Mesenchymal stem cell (in vitro differentiated cells and primary cell): Measurements from ENCODE around the gene C19orf25.

Source experiments
- DNase-seq: peaks from one replicate; pipeline ENCODE4 v3.0.0-alpha.2; 2013
- H2AFZ ChIP-seq: one replicate; pipeline ENCODE4 v1.6.1; 2013; ENCODE audit warnings: low read depth, mild to moderate bottlenecking, control low read depth, inconsistent platforms, low read length, moderate library complexity
- H2AK5ac ChIP-seq: 2 replicates; pipeline ENCODE4 v1.6.1; 2013; ENCODE audit warnings: low read length, moderate library complexity, mild to moderate bottlenecking, inconsistent platforms; ENCODE audit not compliant: severe bottlenecking
- H2BK120ac ChIP-seq: one replicate; pipeline ENCODE4 v1.6.1; 2013; ENCODE audit warnings: low read depth, mild to moderate bottlenecking, inconsistent platforms, low read length, moderate library complexity
- H2BK12ac ChIP-seq, 2 experiments: one replicate each; pipeline ENCODE4 v1.6.1; 2013; ENCODE audit warnings: inconsistent platforms in 2 of 2, low read length in 2 of 2, mild to moderate bottlenecking in 2 of 2, moderate library complexity in 2 of 2, control low read depth in 1 of 2
- H2BK15ac ChIP-seq: one replicate; pipeline ENCODE4 v1.6.1; 2013; ENCODE audit warnings: mild to moderate bottlenecking, low read depth, inconsistent platforms; ENCODE audit not compliant: poor library complexity, severe bottlenecking
- H2BK5ac ChIP-seq: 2 replicates; pipeline ENCODE4 v1.6.1; 2013; ENCODE audit warnings: low read depth, mild to moderate bottlenecking, low read length, control low read depth, inconsistent platforms; ENCODE audit not compliant: poor library complexity, severe bottlenecking
- H3K14ac ChIP-seq, 2 experiments: one replicate each; pipeline ENCODE4 v1.6.1; 2013; ENCODE audit warnings: inconsistent platforms in 2 of 2, low read length in 2 of 2, control low read depth in 1 of 2, mild to moderate bottlenecking in 1 of 2, moderate library complexity in 1 of 2
- H3K18ac ChIP-seq, 2 experiments: one replicate each; pipeline ENCODE4 v1.6.1; 2013; ENCODE audit warnings: inconsistent platforms in 2 of 2, low read length in 2 of 2, control low read depth in 1 of 2, low read depth in 1 of 2, mild to moderate bottlenecking in 1 of 2
- H3K23ac ChIP-seq, 2 experiments: one replicate each; pipeline ENCODE4 v1.6.1; 2013; ENCODE audit warnings: inconsistent platforms in 2 of 2, low read length in 2 of 2, mild to moderate bottlenecking in 2 of 2, moderate library complexity in 2 of 2, control low read depth in 1 of 2
- H3K27ac ChIP-seq: 2 replicates; pipeline ENCODE4 v1.5.1; 2013; ENCODE audit warnings: mild to moderate bottlenecking, moderate library complexity, low read length, control low read depth, inconsistent platforms; ENCODE audit not compliant: poor library complexity, severe bottlenecking
- H3K27me3 ChIP-seq, 2 experiments: 2 replicates each; pipeline versions ENCODE4 v1.6.1 to v1.7.0; 2013; ENCODE audit warnings: low read length in 2 of 2, mild to moderate bottlenecking in 2 of 2, moderate library complexity in 2 of 2, control low read depth in 1 of 2, inconsistent platforms in 1 of 2; ENCODE audit not compliant: control insufficient read depth in 1 of 2, insufficient read depth in 1 of 2
- H3K36me3 ChIP-seq, 2 experiments: 2 replicates each; pipeline versions ENCODE4 v1.6.1 to v1.7.0; 2013; ENCODE audit warnings: low read length in 2 of 2, control low read depth in 1 of 2, inconsistent platforms in 1 of 2, low read depth in 1 of 2, mild to moderate bottlenecking in 1 of 2; ENCODE audit not compliant: insufficient read depth in 2 of 2, control insufficient read depth in 1 of 2
- H3K4ac ChIP-seq, 2 experiments: one replicate each; pipeline ENCODE4 v1.6.1; 2013; ENCODE audit warnings: inconsistent platforms in 2 of 2, low read length in 2 of 2, mild to moderate bottlenecking in 2 of 2, moderate library complexity in 2 of 2, control low read depth in 1 of 2, low read depth in 1 of 2
- H3K4me1 ChIP-seq: 2 replicates; pipeline ENCODE4 v1.6.1; 2013; ENCODE audit warnings: low read depth, low read length, control low read depth; ENCODE audit not compliant: control insufficient read depth, insufficient read depth
- H3K4me2 ChIP-seq: 2 replicates; pipeline ENCODE4 v1.6.1; 2013; ENCODE audit warnings: low read length, mild to moderate bottlenecking, inconsistent platforms; ENCODE audit not compliant: poor library complexity, severe bottlenecking
- H3K4me3 ChIP-seq, 2 experiments: 2 replicates each; pipeline versions ENCODE4 v1.5.1 to v1.7.0; 2013; ENCODE audit warnings: low read length in 2 of 2, mild to moderate bottlenecking in 2 of 2, control low read depth in 1 of 2, low read depth in 1 of 2; ENCODE audit not compliant: insufficient read depth in 1 of 2
- H3K79me1 ChIP-seq: replicated peaks from 2 replicates; pipeline ENCODE4 v1.6.1; 2013; ENCODE audit warnings: mild to moderate bottlenecking, control low read depth, low read length, inconsistent platforms; ENCODE audit not compliant: poor library complexity, severe bottlenecking
- H3K9ac ChIP-seq: 2 replicates; pipeline ENCODE4 v1.7.0; 2013; ENCODE audit warnings: mild to moderate bottlenecking, low read length, moderate library complexity
- H3K9me3 ChIP-seq: 2 replicates; pipeline ENCODE4 v1.7.0; 2013; ENCODE audit warnings: mild to moderate bottlenecking, low read length; ENCODE audit not compliant: control insufficient read depth
- H4K8ac ChIP-seq: one replicate; pipeline ENCODE4 v1.6.1; 2013; ENCODE audit warnings: inconsistent platforms, mild to moderate bottlenecking, low read length, moderate library complexity
- H4K91ac ChIP-seq: one replicate; pipeline ENCODE4 v1.6.1; 2013; ENCODE audit warnings: mild to moderate bottlenecking, low read length, inconsistent platforms
- WGBS: methylation state at CpG from one replicate; pipeline ENCODE4 v1.1.7; 2013; ENCODE audit warnings: mixed read lengths; 5-methylcytosine and 5-hydroxymethylcytosine counted together

C19orf25 gene

DNA sequence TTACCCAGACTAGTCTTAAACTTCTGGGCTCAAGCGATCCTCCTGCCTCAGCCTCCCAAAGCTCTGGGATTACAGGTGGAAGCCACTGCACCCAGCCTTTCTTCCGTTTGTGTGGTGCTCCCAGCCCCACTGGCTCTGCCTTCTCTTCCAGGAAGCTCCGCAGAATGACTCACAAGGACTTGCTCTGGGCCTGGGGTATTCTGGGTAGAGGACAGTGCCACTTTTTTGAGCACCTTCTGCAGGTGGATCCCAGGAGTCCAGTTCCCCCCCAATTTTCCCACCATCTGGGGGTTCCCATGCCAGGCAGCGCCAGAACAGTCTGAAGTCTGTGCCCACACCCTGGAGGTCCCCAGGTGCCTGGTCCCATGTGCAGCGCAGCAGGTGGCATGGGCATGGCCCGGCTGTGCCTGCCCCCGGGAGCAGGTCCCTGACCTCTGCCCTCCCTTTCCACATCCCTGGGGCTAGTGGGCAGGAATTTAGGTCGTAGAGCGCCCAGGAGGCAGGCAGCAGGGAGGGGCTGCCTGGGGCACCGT, 13.5 kb upstream of the C19orf25 start:
- Histone ChIP-seq H2BK120ac (no peak overlapping the region), H3K79me1 (peaks cover 5% of the 10 kb centered on the region)

DNA sequence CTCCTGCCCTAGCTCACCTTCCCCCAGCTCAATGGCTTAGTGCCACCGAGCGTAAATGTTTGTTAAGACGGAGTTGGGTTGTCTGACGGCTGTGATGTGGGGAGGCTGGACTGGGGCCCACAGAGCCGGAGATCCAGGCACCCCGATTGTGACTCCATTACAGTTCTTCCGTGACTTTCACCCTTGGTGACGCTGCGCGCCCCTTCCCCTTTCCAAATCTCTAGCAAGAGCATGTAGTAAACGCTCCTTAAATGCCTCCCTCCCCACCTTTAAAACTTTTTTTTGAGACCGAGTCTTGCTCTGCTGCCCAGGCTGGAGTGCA, 12.8 kb upstream of the C19orf25 start:
- Histone ChIP-seq H3K36me3 (peaks cover 0 to 8% of the 10 kb centered on the region in 2 experiments), H3K4me1 (peaks cover 19% of the 10 kb centered on the region), H3K27me3 (peaks cover 3 to 54% of the 10 kb centered on the region in 2 experiments), H3K27ac (no peak overlapping the region), H3K4ac (no peak overlapping the region), H3K18ac (no peak overlapping the region), H4K91ac (no peak overlapping the region), H4K8ac (no peak overlapping the region), H2BK120ac (no peak overlapping the region), H3K23ac (no peak overlapping the region), H3K4me2 (no peak overlapping the region), H3K9me3 (no peaks in the 10 kb centered on the region), H3K79me1 (peaks cover 5% of the 10 kb centered on the region), H3K14ac (no peak overlapping the region), H2AFZ (no peak overlapping the region), H3K9ac (no peak overlapping the region), H2BK12ac (no peak overlapping the region), H2BK15ac (no peak overlapping the region), H2BK5ac (no peak overlapping the region), H3K4me3 (peak overlapping the region in 1 of 2 experiments; percentile 77), H2AK5ac (no peak overlapping the region)
- WGBS, result 81% methylated on average over 12 of the region's 12 CpGs
- DNase-seq, result no peak

More for the DNA sequence above, 13.5 kb upstream of the C19orf25 start:
- 77% methylated on average over 10 of the region's 10 CpGs for WGBS
- Histone ChIP-seq H3K27ac (no peak overlapping the region), H3K9me3 (no peaks in the 10 kb centered on the region), H3K4me2 (no peak overlapping the region), H3K27me3 (peaks cover 3 to 55% of the 10 kb centered on the region in 2 experiments), H4K8ac (no peak overlapping the region), H3K4ac (no peak overlapping the region), H2BK15ac (no peak overlapping the region), H3K4me1 (peaks cover 19% of the 10 kb centered on the region), H2BK12ac (no peak overlapping the region), H3K14ac (peak overlapping the region in 1 of 2 experiments; percentile 28), H2AK5ac (no peak overlapping the region), H3K18ac (no peak overlapping the region), H4K91ac (no peak overlapping the region), H3K36me3 (peaks cover 0 to under 1% of the 10 kb centered on the region in 2 experiments), H3K23ac (no peak overlapping the region), H2BK5ac (no peak overlapping the region), H2AFZ (no peak overlapping the region), H3K4me3 (no peak overlapping the region), H3K9ac (no peak overlapping the region)
- no peak for DNase-seq

- no peak for DNase-seq
- Histone ChIP-seq H3K18ac (peak within 1 kb of the TSS; percentile 74 to 83), H2BK120ac (no peak within 1 kb of the TSS), H3K36me3 (peaks cover 0 to 11% of the 10 kb centered on the region in 2 experiments), H2BK15ac (no peak within 1 kb of the TSS), H3K79me1 (peaks cover 5% of the 10 kb centered on the region), H2AK5ac (no peak within 1 kb of the TSS), H4K8ac (peak within 1 kb of the TSS; percentile 92), H3K9ac (peak within 1 kb of the TSS; percentile 76), H2BK5ac (peak within 1 kb of the TSS; percentile 69), H3K14ac (peak within 1 kb of the TSS in 1 of 2 experiments; percentile 61), H3K4me2 (peak within 1 kb of the TSS; percentile 96), H3K23ac (no peak within 1 kb of the TSS), H3K27me3 (peaks cover 3 to 49% of the 10 kb centered on the region in 2 experiments), H3K9me3 (no peaks in the 10 kb centered on the region), H2BK12ac (peak within 1 kb of the TSS in 1 of 2 experiments; percentile 56), H2AFZ (peak within 1 kb of the TSS; percentile 100), H3K27ac (peak within 1 kb of the TSS; percentile 41), H3K4me1 (peaks cover 19% of the 10 kb centered on the region), H3K4me3 (peak within 1 kb of the TSS; percentile 69 to 82), H4K91ac (peak within 1 kb of the TSS; percentile 82), H3K4ac (peak within 1 kb of the TSS in 1 of 2 experiments; percentile 53)
- WGBS, result 14% methylated on average over 69 of the region's 73 CpGs
Observed at GRCh38 chr19:1491114-1491848, 12.3 kb upstream of the C19orf25 start, which contains the start of gene REEP6. Gene REEP6, plus strand, starts transcription at chr19:1491181. Its CDS starts 89 bp downstream, at chr19:1491270.
